GM19395 (cell line): ENCODE measurements around the gene RGS17.
"Not testable (repeated sequence)": the region's sequence is repeated elsewhere in the genome, so short reads cannot be mapped to it uniquely, and the experiment has no call there.

Experiments
- ATAC-seq: cut with Tn5 transposase; IDR thresholded peaks from one replicate; pipeline ENCODE4 v1.9.1; 2021; ENCODE audit warnings: mild to moderate bottlenecking, moderate library complexity; ENCODE audit not compliant: unreplicated experiment

Gene RGS17

DNA sequence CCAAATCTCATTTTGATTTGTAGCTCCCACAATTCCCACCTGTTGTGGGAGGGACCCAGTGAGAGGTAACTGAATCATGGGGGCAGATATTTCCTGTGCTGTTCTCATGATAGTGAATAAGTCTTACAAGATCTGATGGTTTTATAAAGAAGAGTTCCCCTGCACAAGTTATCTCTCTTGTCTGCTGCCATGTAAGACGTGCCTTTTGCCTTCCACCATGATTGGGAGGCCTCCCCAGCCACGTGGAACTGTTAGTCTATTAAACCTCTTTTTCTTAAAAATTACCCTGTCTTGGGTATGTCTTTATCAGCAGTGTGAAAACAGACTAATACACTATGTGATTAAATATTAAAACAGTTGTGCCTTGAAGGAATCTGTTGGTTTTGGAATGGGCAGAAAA is 131.5 kb downstream of the RGS17 start:
- ATAC-seq, result not testable (repeated sequence)

DNA sequence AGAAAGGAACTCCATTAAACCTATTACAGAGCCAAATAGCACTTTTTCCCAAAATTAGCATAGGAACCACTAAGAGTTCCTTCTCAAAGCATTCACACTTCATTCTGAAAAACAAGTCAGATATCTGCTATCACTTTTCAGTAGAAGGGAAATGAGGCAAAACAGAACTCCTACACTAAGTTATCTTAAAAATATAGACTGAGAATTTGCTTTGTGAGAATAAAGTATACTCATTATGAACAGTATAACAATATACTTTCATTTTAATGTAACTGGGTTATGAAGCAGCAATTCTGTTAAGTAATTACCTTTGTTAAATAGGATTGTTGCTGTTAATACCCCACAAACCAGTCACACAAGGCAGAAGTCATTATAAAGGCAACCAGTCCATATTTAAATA is 137.2 kb downstream of the RGS17 start:
- no peak for ATAC-seq

DNA sequence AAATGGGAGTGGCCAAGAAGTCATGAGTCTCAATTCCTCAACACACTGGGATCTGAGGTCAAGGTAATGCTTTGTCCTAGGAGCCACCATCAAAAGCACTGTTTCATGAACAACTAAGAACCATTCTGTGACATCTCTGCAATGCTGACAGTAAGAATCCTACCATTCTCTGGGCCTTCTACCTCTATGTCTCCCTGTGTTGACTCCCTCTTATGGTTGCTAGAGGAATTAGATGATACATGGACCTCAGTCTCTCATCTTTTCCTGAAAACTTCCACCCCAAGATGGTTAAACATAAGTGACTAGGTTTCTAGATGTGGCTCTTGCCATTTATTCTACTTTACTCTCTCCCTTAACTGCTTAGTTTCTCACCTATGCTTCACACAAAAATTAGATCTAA is 137.7 kb downstream of the RGS17 start:
- ATAC-seq, result no peak

DNA sequence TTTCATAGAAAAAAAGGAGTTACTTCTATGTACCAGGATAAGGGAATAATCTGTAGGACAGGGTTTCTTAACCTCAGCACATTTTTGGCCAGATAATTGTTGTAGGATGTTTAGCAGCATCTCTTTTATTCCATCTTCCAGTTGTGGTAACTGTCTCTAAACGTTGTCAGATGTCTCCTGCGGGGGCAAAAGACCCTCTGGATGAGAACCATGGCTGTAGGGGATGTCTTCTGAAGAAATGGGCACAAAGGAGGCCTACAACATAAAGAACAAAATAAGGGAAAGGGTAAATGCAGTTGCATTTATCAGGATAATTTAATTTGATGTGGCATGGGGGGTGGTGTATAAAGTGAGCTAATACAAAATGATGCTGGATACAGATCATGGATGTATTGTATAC is 144.1 kb downstream of the RGS17 start:
- ATAC-seq, result no peak

DNA sequence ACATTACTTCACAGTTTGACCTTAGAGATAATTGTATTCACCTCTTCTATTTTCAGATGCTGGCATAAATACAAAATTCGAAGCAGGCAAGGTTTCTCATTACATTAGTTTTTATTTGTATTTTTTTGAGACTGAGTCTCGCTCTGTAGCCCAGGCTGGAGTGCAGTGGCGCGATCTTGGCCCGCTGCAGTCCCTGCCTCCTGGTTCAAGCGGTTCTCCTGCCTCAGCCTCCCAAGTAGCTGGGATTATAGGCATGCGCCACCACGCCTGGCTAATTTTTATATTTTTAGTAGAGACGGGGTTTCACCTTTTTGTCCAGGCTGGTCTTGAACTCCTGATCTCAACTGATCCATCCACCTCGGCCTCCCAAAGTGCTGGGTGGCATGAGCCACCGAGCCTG is 145.8 kb downstream of the RGS17 start:
- not testable (repeated sequence) for ATAC-seq

DNA sequence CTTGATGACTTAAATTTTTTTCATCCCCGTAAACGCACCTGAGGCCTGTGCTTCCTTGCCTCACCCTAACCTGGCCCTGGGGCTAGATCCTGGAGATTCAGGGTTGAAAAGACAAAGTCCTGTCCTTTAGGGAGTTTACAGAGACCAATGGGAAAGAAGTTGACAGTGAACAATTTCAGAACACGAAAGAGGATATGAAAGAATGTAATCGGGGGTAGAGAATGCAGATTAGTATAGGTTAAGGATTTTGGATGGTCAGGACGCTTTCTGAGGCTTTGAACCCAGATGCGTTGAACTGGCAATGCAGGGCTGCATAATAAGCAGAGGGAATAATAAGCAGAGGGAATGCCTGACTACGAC is 146.6 kb downstream of the RGS17 start:
- peak; percentile 38 for ATAC-seq

DNA sequence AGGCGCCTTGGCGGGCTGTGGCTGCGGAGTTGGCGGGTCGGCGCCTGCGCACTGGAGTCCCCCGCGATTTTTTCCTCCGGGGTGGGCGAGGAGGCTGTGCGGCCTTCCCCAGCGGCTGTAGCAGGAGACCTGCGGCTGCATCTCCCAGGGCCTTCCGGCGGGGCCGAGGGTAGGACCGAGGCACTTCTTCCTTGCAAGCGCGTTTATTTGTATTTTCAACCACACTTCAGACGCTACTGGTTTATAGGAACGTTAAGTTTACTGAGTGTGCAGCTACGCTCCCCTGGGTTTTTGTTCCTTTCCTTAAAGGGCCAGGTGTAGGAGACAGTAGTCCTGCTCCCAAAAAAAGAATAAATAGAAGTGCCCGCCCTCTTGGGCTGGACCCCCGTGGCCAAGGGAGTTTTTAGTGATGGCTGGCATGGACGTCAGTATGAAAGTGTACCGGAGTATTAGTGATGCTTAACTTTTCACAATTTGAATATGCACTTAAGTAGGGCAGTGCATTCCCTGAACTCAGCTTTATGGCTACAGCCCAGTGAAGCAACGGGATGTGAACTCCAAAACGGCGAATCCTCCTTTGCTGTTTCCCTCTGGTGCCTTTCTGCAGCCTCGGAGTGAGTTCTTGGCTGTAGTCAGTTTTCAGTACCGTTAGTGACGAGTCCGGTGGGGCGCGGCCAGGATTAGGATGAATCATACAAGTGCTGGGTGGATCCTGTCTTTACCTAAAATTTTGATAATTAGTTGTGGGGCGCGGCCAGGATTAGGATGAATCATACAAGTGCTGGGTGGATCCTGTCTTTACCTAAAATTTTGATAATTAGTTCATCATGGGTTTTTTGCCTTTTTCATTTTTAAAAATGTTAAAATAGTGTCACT is 147.2 kb downstream of the RGS17 start:
- peak; percentile 33 for ATAC-seq

DNA sequence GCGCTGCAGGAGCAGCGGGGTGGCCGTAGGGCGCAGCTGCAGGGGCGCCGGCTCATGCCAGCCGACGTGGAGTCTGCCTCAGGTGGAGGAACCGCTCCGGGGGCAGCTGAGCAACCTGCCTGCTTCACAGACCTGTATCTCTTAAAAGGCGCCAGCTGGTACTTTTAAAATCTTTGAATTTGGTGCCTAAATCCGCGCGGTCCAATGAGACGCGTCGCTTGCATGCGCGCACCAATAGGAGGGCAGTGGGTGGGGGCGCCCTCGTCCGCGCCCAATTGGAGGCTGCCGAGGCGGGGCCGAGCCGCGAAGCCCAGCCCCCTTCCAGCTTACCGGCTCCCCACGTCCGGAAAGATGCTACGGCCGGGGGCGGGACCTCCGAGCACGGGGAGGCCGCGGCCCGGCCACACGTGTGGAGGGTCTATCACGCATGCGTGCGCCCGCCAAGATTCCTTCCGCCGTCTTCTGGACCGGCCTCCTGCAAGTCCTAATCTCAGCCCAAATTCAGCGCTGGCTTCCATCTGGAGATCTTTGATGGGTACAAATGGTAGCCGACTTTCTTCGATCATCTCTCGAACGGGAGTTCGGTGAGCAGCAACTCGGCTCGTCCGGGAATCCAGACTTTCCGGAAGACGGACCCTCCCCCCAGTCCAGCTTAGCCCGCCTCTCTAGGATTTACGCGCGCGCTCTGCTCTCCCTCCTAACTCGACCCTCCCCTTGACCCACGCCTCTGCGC is 148.0 kb downstream of the RGS17 start, which contains the start of gene FBXO5:
Gene FBXO5, minus strand, starts transcription at position 138 of the 733 bp plus-strand sequence. Its CDS starts 82 bp downstream, at position 56.
- ATAC-seq, result peak; percentile 78

DNA sequence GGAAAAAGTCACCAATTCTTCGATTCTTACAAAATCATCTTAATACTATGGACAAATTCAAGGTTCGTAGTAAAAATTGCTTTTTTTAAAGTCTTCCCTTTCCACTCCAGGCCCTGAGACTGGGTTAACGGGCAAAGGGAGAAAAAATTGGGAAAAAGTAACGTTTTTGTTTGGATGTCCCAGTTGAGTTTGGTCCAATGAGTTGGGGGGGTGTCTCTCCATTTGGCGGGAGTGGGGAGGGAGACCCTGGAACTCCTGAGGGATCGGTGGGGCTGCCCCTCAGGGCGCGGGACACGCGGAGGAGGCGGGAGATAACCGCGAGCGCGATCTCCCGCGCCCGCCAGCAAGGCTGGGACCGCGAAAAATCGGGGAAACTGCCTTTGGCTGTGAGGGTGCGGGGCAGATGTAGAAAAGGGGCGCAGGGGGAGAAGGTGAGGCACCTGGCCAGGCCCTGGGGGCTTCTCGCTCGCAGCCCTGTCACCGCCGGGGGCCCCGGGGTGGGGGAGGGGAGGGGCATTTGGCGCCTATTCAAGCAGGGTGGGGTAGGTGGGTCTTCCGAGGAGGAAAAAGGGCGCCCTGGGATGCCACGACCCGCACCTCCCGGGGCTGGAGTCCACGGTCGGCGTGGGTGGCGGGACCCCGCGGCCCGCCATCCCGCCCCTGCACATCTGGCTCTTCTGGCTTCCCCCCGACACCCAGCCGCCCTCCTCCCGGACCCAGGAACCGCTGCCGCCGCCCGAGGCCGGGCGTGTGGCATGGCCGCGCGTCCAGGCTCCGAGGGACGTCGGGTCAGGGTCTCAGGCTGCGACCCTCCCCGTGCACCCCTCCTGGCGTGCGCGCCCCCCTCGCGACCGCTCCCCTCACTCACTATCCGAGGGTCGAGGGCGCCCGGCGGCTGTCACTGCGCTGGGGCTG is 148.8 kb downstream of the RGS17 start:
- peak; percentile 0 for ATAC-seq

DNA sequence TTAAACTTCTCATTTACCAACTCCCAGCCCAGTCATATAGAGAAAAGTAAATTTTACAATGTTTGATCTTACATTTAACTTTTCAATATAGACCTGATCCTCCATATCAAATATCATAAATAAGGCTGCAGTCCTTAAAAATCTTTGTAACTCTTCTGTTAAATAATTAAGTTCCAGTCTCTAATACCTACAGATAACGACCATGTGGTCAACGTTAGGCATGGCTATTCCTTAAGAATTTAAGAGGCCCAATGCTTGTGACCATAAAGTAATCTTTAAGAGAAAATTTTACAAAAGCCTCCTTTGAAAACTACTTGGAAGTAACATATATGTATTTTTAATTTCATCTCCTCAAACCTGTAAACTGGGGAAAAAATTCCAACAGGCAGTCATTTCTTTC is 149.9 kb downstream of the RGS17 start:
- ATAC-seq, result no peak

DNA sequence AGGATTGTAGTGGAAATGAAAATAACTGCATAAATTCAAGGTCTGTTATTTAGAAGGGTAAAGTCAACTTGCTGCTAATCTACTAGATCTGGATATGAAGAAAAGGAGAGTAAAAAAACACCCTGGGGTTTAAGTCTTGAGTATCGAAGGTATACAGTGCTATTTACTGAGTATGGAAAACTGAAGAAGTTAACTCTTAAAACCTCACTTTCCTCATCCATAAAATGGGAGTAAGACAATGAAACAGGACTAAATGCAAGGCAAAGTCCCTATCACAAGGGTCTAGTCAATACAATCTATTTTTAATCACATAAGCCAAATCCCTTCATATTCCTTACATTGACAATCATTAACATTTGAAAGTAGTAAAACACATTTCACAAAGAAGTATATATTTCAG is 150.4 kb downstream of the RGS17 start:
- ATAC-seq, result no peak

DNA sequence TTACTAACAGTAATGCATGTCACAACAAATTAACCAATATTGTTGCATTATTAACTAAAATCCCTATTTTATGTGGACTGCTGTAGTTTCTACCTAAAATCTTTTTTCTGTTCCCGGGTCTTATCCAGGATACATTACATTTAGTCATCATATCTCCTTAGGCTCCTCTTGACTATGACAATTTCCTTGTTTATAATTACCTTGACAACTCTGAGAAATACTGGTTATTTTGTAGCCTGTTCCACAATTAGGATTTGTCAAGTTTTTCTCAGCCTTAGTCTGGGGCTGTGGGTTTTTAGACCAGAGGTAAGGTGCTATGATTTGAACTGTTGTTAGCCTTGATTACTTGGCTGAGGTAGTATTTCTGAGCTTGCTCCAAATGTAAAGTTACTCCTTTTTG is 152.0 kb downstream of the RGS17 start:
- ATAC-seq, result no peak

DNA sequence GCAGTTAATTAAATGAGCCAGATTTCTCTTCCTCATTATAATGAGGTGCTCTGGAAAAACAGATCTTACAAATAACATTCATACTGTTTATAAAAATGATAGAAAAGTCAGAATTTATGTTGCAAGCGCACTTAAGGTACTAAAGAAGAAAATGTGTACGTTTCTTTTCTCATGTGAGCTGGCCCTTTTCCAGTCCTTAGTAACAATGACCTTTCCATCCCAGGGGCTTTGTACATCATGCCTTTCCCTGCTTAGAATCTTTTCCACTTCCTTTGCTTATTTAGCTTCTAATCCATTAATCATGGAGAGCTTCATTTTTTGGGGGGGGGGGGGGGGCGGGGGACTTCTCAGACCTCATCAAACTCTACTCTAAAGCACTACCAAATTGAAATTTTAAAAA is 153.0 kb downstream of the RGS17 start:
- ATAC-seq, result no peak

DNA sequence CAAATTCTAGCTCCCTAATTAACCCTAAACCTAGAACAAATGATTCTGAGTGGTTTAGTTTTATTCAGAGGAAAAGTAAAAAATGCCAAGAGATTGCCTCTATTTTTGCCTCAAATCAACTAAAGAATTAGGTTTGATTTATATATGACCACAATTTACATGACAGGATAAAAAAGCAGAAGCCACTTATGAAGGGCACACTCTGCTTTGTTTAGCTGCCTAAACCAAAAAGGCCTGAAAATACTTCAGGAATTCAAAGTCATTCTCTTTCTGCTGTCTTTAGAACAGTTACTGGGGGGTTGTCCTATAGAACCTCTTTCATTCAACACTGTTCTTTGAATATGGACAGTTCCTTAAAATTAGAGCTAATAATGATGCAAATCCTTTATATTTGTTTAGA is 153.5 kb downstream of the RGS17 start:
- ATAC-seq, result no peak

DNA sequence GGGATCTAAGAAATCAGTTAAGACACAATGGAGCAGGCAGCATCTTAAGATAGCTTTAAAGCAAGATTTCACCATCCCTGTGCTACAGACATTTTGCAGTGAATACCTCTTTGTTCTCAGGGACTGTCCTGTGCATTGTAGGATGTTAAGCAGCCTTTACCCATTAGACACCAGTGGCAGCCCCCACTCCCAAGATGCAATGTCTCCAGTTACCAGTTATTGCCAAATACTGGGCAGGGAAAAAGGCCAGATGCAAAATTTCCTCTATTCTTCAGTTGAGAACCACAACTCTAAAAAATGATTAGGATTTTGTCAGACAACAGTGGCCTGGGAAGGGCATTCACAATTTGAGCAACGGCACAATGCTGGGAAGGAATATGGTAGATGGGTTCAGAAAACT is 154.3 kb downstream of the RGS17 start:
- no peak for ATAC-seq

DNA sequence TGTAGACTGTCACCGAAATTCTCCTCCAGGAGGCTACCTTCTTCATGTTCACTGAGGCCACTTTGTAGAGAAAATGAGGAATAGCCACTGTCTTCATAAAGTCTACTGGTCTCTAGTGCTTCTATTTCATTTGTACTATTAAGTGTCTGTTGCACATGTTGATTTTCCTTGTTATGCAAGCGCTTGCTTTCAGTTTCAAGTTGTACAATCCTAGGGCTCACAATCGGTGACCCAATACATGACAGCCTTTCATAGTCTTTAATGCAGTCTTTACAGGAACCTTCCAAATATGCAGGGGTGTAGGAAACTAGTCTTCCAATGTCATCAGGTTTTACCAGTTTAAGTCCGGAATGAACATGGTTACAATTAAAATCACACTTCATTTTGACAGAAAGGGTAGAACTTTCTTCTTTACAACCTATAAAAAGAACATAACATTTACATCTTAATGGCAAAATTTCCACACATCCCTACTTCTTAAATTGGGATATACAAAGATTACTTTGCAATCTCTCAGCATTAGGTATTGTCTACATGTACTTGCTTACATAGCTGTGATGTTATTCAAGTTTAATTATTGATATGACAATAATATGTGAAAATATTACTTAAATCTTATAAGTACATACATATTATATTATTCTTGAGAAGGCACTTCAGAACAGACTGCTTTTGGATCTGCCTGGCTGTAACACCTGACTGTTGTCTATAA is 155.7 kb downstream of the RGS17 start:
- peak; percentile 41 for ATAC-seq

DNA sequence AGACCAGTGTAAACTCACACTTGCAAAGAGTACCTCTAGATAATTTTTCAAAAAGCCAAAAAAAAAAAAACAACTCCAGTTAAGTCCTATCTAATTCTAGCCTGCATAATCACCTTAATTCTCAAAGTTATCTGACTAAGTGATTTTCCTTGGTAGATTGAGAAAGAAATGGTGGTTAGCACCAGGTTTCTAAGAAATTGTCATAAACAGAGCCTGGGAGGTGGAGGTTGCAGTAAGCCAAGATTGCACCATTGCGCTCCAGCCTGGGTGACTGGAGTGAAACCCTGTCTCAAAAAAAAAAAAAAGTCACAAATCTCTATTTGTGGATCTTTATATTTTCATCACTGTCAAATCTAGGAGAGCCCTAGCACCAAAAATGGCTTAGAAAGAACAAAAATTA is 157.2 kb downstream of the RGS17 start:
- ATAC-seq, result no peak

DNA sequence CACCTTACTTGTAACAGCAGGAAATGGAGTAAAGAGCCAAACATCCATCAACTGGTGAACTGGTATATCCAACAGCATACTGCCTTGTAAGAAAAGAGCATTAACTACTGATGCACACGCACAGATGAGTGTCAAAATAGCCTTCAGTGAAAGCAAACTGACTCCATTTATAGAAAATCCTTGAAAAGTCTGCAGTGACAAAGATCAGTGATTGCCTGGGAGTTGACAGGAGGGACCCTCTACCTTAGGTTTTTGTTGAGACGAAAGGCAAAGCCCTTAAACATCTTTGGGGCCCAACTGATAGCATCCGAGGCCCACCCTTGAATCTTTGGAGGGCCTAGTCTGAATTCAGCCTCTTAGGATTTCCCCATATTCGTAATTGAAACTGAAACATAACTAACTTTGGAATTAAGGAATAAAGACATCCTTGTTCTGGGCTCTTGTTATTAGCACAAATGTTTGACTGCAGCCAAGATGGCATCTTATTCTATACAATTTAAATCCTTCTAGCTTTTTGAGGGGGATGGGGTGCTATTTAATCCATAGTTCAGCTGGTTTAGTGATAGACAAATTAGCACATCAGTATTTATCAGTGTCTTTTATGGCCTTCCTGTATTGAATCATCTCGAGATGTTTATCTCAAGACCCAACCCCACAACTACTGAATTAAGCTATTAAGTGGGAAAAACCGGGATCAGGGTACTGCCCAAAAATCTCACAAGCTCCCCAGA is 161.2 kb downstream of the RGS17 start:
- no peak for ATAC-seq

DNA sequence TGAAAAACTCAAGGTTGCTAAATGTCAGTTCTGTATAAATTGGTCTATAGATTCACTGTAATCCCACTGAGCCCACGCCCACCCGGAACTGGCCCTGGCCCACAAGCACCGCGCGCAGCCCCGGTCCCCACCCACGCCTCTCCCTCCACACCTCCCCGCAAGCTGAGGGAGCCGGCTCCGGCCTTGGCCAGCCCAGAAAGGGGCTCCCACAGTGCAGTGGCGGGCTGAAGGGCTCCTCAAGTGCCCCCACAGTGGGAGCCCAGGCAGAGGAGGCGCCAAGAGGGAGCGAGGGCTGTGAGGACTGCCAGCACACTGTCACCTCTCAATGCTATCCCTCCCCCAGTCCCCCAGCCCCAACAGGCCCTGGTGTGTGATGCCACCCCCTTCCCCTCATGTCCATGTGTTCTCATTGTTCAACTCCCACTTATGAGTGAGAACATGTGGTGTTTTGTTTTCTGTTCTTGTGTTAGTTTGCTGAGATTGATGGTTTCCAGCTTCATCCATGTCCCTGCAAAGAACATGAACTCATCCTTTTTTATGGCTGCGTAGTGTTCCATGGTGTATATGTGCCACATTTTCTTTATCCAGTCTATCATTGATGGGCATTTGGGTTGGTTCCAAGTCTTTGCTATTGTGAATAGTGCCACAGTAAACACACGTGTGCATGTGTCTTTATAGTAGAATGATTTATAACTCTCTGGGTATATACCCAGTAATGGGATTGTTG is 164.8 kb downstream of the RGS17 start:
- not testable (repeated sequence) for ATAC-seq
